Spleen (tissue), 11 donors: ENCODE measurements around the gene MAP1LC3C. TPM values are rescaled to one million over a fixed set of nuclear protein-coding genes. Genes with fewer than 3 reads are reported as not detected.
"Not testable (repeated sequence)": the region's sequence is repeated elsewhere in the genome, so short reads cannot be mapped to it uniquely, and the experiment has no call there.

ENCODE experiments used
- DNase-seq: peaks from one replicate; pipeline ENCODE4 v3.0.0-alpha.2; 2020
- H3K27ac ChIP-seq, 8 donors: fragments of 200-600 bp; sonication (generic) in 7 of 8; 1 replicate in 4 of 8; 2 replicates in 4 of 8; pipeline versions ENCODE4 v1.5.0 to v1.8.0; 2016 to 2021; ENCODE audit warnings: inconsistent platforms in 4 of 8, mild to moderate bottlenecking in 4 of 8, moderate library complexity in 1 of 8
- H3K27me3 ChIP-seq, 7 donors: fragments of 200-600 bp; sonication (generic) in 6 of 7; replicated peaks in 1 of 7; 1 replicate in 4 of 7; 2 replicates in 3 of 7; pipeline versions ENCODE4 v1.5.0 to v1.8.0; 2016 to 2021; ENCODE audit warnings: inconsistent platforms in 3 of 7, mild to moderate bottlenecking in 1 of 7
- H3K36me3 ChIP-seq, 6 donors: fragments of 200-600 bp; sonication (generic) in 5 of 6; 1 replicate in 4 of 6; 2 replicates in 2 of 6; pipeline versions ENCODE4 v1.5.0 to v1.8.0; 2016 to 2021; ENCODE audit warnings: inconsistent platforms in 2 of 6
- H3K4me1 ChIP-seq, 6 donors: fragments of 200-600 bp; sonication (generic) in 5 of 6; 1 replicate in 3 of 6; 2 replicates in 3 of 6; pipeline versions ENCODE4 v1.5.0 to v1.8.0; 2016 to 2021; ENCODE audit warnings: inconsistent platforms in 3 of 6
- H3K4me3 ChIP-seq, 8 donors: fragments of 200-600 bp; sonication (generic) in 7 of 8; 1 replicate in 4 of 8; 2 replicates in 4 of 8; pipeline versions ENCODE4 v1.5.0 to v1.8.0; 2016 to 2021; ENCODE audit warnings: inconsistent platforms in 4 of 8, mild to moderate bottlenecking in 4 of 8, moderate library complexity in 2 of 8
- H3K9me3 ChIP-seq, 8 donors: fragments of 200-600 bp; sonication (generic) in 7 of 8; 1 replicate in 4 of 8; 2 replicates in 4 of 8; pipeline versions ENCODE4 v1.5.0 to v1.8.0; 2016 to 2021; ENCODE audit warnings: inconsistent platforms in 4 of 8
- CTCF ChIP-seq, 11 experiments: fragments of 200-600 bp in 7 of 11; fragments of 450-650 bp in 4 of 11; sonication (generic) in 4 of 11; IDR thresholded peaks in 8 of 11; conservative IDR thresholded peaks in 3 of 11; 1 replicate in 7 of 11; 2 replicates in 4 of 11; pipeline versions ENCODE4 v1.4.0 to v1.8.0; 2016 to 2021; ENCODE audit warnings: antibody characterized with exemption in 11 of 11, inconsistent platforms in 4 of 11, mild to moderate bottlenecking in 1 of 11
- POLR2A ChIP-seq, 3 donors: fragments of 450-650 bp; IDR thresholded peaks; one replicate each; pipeline ENCODE4 v1.5.1; 2017; ENCODE audit warnings: antibody characterized with exemption in 3 of 3, mild to moderate bottlenecking in 1 of 3
- POLR2AphosphoS5 ChIP-seq, 3 donors: sonication (generic); formaldehyde crosslinking; IDR thresholded peaks; one replicate each; pipeline ENCODE4 v1.5.1; 2017; ENCODE audit warnings: antibody characterized with exemption in 3 of 3
- WGBS, 5 donors: extraction: QIAGEN DNeasy Blood & Tissue Kit in 3 of 5; methylation state at CpG; one replicate each; pipeline versions ENCODE4 v1.1.5 to v1.1.7; 2013 to 2018; 5-methylcytosine and 5-hydroxymethylcytosine counted together
- intact Hi-C: fragments of 100-400 bp; cut with DNase I; formaldehyde crosslinking; loops from one replicate; pipeline ENCODE4 v1.15.0; 2023; ENCODE audit warnings: low total_unique reads
- polyA plus RNA-seq, 3 donors: library from polyadenylated mRNA; stranded (reverse); fragments of 200-250 nt; gene quantifications; one replicate each; pipeline ENCODE4 v1.2.1, GENCODE V29; 2013
- total RNA-seq, 7 donors: library from RNA; depleted of rRNA in 3 of 7; stranded (reverse); fragments of >200 nt in 3 of 7; fragmentation: NEBNext Ultra II Directional in 4 of 7; extraction: Animal tissue kit (Norgen Biotek cat#: 25700) in 4 of 7; gene quantifications; one replicate each; pipeline versions ENCODE4 v1.1.0 to v1.2.1, GENCODE V29; 2016 to 2021
- donor health status: healthy with polysubstance abuse.
- donor health status: DM: no; HTN: no; CAD: no; lungs with moderate emphysema.
- donor health status: DM: no; HTN: no; CAD: no.
- donor health status: Bipolar disorder and iron deficiency.
- donor health status: healthy.
- donor health status: DM: no; HTN: no; CAD: no.
- donor health status: DM: yes; HTN: yes; CAD: no.

MAP1LC3C gene
- total and polyA plus RNA-seq, 10 donors = 0.20 to 0.70 (median 0.49) TPM; not detected in 3

DNA sequence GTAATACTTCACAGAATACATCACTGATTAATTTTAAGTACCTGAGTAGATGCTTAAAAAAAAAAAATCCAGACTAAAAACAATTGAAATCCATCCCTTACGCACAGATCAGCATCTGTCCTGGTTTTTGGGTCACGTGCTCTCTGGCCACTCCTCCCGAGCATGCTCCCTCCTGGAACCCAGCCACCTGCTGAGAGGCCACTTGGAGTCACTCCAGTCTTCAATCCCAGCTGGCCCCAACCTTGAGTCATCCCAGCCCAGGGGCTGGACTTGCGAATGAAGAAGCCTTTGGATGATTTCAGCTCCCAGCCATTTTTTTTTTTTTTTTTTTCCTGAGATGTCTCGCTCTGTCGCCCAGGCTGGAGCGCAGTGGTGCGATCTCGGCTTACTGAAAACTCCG lies 8.9 kb downstream of the MAP1LC3C start:
- no peak for DNase-seq
- Histone ChIP-seq H3K27ac (no peak overlapping the region), H3K4me1 (no peaks in the 10 kb centered on the region), H3K36me3 (no peaks in the 10 kb centered on the region), H3K27me3 (no peaks in the 10 kb centered on the region), H3K9me3 (no peaks in the 10 kb centered on the region), H3K4me3 (no peak overlapping the region)
- intact Hi-C loops = no loop called here
- TF ChIP-seq CTCF (IDR thresholded peaks at IDR 0.05 in 8 of 11, conservative IDR thresholded peaks at IDR 0.05 in 3 of 11) (no peak), POLR2AphosphoS5 (IDR thresholded peaks at IDR 0.05) (no peak), POLR2A (IDR thresholded peaks at IDR 0.05) (no peak)
- 82 to 89% (median 87%) methylated on average over 10 of the region's 10 CpGs for WGBS, 5 donors

DNA sequence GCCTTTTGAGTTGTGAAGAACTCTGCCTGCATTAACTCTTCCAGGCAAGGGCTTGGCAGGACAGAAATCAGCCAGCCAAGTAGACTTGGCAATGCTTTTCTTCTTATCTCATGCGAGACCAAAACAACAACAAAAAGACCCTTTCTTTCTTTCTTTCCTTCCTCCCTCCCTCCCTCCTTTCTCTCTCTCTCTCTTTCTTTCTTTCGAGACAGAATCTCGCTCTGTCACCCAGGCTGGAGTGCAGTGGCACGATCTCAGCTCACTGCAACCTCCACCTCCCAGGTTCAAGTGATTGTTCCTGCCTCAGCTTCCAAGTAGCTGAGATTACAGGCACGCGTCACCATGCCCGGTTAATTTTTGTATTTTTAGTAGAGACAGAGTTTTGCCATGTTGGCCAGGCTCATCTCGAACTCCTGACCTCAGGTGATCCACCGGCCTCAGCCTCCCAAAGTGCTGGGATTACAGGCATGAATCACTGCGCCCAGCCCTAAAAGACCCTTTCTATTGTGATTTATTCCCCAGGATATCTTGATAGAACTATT lies 10.4 kb downstream of the MAP1LC3C start:
- WGBS, 5 donors = 78 to 89% (median 84%) methylated on average over 10 of the region's 10 CpGs
- H3K9me3 ChIP-seq, H3K4me3 ChIP-seq, H3K27me3 ChIP-seq, H3K27ac ChIP-seq, intact Hi-C loops, DNase-seq, H3K36me3 ChIP-seq, H3K4me1 ChIP-seq: not testable (repeated sequence)

DNA sequence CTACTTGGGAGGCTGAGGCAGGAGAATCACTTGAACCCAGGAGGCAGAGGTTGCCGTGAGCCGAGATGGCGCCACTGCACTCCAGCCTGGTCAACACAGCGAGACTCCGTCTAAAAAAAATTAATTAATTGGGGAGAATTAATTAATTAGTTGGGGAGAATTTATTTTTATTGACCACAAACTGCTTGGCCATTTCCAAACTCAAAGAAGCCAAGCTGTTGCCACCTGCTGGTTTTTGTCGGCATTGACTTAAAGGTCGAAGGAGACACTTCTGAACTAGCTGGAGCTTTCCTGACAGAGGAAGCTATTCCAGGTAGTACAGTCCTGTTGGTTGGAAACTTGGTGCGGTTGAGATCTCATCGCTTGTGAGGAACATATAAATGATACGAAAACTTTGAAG lies 13.1 kb downstream of the MAP1LC3C start:
- Histone ChIP-seq H3K4me1 (no peaks in the 10 kb centered on the region), H3K27me3 (no peaks in the 10 kb centered on the region), H3K9me3 (no peaks in the 10 kb centered on the region), H3K4me3 (no peak overlapping the region), H3K36me3 (no peaks in the 10 kb centered on the region), H3K27ac (no peak overlapping the region)
- WGBS, 5 donors = 72 to 79% (median 76%) methylated on average over 10 of the region's 10 CpGs
- TF ChIP-seq POLR2AphosphoS5 (IDR thresholded peaks at IDR 0.05) (no peak), CTCF (IDR thresholded peaks at IDR 0.05 in 8 of 11, conservative IDR thresholded peaks at IDR 0.05 in 3 of 11) (peak in 6 of 11 experiments; percentile 12 to 40 (median 27)), POLR2A (IDR thresholded peaks at IDR 0.05) (no peak)
- intact Hi-C loops = no loop called here
- DNase-seq = no peak

GRCh38 chr1:241979926-241980325 lies 19.0 kb downstream of the MAP1LC3C start:
- TF ChIP-seq CTCF (IDR thresholded peaks at IDR 0.05 in 8 of 11, conservative IDR thresholded peaks at IDR 0.05 in 3 of 11) = no peak
- TF ChIP-seq POLR2AphosphoS5 (IDR thresholded peaks at IDR 0.05) = no peak
- no peak for TF ChIP-seq POLR2A (IDR thresholded peaks at IDR 0.05)
- H3K4me3 ChIP-seq = no peak overlapping the region
- WGBS, 5 donors = 61 to 91% (median 83%) methylated on average over 1 of the region's 1 CpG

DNA sequence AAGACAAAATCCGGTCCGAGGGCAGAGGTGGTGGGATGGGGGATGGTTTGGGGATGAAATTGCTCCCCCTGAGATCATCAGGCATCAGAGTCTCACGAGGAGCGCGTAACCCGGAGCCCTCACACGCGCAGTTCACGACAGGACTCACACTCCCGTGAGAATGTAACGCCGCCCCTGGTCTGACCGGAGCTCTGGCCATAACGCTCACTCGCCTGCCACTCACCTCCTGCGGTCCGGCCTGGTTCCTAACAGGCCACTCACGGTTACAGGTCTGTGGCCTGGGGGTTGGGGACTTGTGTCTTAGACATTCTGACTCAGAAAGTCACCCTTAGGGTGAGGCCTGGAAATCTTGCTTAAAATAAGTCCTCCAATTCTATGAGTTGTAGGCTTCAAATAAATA lies 19.8 kb downstream of the MAP1LC3C start:
- intact Hi-C loops = no loop called here
- Histone ChIP-seq H3K9me3 (no peaks in the 10 kb centered on the region), H3K36me3 (no peaks in the 10 kb centered on the region), H3K4me3 (no peak overlapping the region), H3K27me3 (no peaks in the 10 kb centered on the region), H3K27ac (no peak overlapping the region), H3K4me1 (no peaks in the 10 kb centered on the region)
- 87 to 94% (median 92%) methylated on average over 18 of the region's 18 CpGs for WGBS, 5 donors
- TF ChIP-seq POLR2AphosphoS5 (IDR thresholded peaks at IDR 0.05) (no peak), POLR2A (IDR thresholded peaks at IDR 0.05) (no peak), CTCF (IDR thresholded peaks at IDR 0.05 in 8 of 11, conservative IDR thresholded peaks at IDR 0.05 in 3 of 11) (no peak)
- DNase-seq = no peak

More at GRCh38 chr1:241979926-241980325, 19.0 kb downstream of the MAP1LC3C start:
- H3K36me3 ChIP-seq = no peaks in the 10 kb centered on the region
- no peaks in the 10 kb centered on the region for H3K9me3 ChIP-seq
- intact Hi-C loops = no loop called here
- DNase-seq = no peak
- no peak overlapping the region for H3K27ac ChIP-seq
- no peaks in the 10 kb centered on the region for H3K4me1 ChIP-seq
- no peaks in the 10 kb centered on the region for H3K27me3 ChIP-seq
